HG03354 (cell line): ENCODE data around the gene TRIM25.

ENCODE experiments used
- ATAC-seq: cut with Tn5 transposase; IDR thresholded peaks from one replicate; pipeline ENCODE4 v1.9.1; 2021; ENCODE audit warnings: mild to moderate bottlenecking; ENCODE audit not compliant: unreplicated experiment, poor library complexity, severe bottlenecking

The TRIM25 gene

GRCh38 chr17:56879280-56879679, 34.6 kb downstream of the TRIM25 start:
- ATAC-seq = no peak

GRCh38 chr17:56876766-56877179, 37.1 kb downstream of the TRIM25 start:
- ATAC-seq = no peak

- no peak for ATAC-seq
Observed at GRCh38 chr17:56870081-56870651, 43.7 kb downstream of the TRIM25 start.

- no peak for ATAC-seq
Observed at GRCh38 chr17:56868716-56869115, 45.1 kb downstream of the TRIM25 start.

- ATAC-seq = no peak
Observed at GRCh38 chr17:56867948-56868376, 45.9 kb downstream of the TRIM25 start.

- ATAC-seq = no peak
Observed at GRCh38 chr17:56866496-56866895, 47.4 kb downstream of the TRIM25 start.

- ATAC-seq = no peak
Observed at GRCh38 chr17:56866076-56866475, 47.8 kb downstream of the TRIM25 start.

- ATAC-seq = no peak
Observed at GRCh38 chr17:56863974-56864373, 49.9 kb downstream of the TRIM25 start.

- no peak for ATAC-seq
Observed at GRCh38 chr17:56861899-56862298, 52.0 kb downstream of the TRIM25 start.

GRCh38 chr17:56851008-56851407, 62.8 kb downstream of the TRIM25 start:
- ATAC-seq = peak; percentile 50

- ATAC-seq = no peak
Observed at GRCh38 chr17:56850591-56850990, 63.3 kb downstream of the TRIM25 start.

- no peak for ATAC-seq
Observed at GRCh38 chr17:56849131-56849530, 64.7 kb downstream of the TRIM25 start.

GRCh38 chr17:56847106-56847505, 66.7 kb downstream of the TRIM25 start:
- no peak for ATAC-seq

- ATAC-seq = no peak
Observed at GRCh38 chr17:56845934-56846333, 67.9 kb downstream of the TRIM25 start.

GRCh38 chr17:56842577-56842976, 71.3 kb downstream of the TRIM25 start:
- no peak for ATAC-seq

- no peak for ATAC-seq
Observed at GRCh38 chr17:56838687-56839086, 75.2 kb downstream of the TRIM25 start.
